ENCODE data around the gene SYCP3.

The SYCP3 gene

DNA sequence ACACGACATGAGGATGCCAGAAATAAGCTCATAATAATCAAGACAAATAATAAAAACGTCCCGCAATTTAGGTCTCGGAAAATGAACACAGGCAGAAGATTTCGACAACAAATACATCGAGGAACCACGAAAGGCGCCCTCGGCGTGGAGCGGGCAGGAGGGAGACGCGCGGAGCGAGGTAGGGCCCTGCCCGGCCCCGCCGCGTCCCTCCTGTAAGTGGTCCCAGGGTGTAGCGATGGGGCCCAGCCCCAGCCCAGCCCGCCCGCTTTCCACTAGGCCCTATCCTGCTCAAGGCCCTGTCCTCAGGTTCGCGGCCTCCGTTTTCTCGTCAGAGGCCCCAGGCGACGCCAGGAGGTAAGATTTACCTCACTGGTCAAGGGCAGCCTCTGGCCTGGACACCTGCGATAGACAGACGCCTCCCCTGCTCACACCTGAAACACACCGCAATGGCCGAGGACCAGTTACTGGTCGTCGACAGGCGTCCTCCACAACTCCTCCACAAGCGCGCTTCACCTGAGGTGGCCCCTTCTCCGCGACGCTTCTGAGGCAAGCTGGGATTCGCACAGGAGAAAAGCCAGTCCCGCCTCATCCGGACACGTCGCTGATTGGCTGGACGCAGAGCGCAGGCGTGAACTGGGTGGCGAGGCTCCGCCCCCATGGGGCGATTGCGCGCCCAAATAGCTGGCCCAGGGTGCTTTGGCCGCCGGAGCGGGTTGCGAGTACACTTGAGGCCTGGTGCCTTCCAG is at the start of gene SYCP3:
TSS of gene SYCP3 (minus strand) at position 543 of the 746 bp plus-strand sequence. CDS start 1,527 bp downstream, outside the sequence.
- DNase-seq, result no peak

DNA sequence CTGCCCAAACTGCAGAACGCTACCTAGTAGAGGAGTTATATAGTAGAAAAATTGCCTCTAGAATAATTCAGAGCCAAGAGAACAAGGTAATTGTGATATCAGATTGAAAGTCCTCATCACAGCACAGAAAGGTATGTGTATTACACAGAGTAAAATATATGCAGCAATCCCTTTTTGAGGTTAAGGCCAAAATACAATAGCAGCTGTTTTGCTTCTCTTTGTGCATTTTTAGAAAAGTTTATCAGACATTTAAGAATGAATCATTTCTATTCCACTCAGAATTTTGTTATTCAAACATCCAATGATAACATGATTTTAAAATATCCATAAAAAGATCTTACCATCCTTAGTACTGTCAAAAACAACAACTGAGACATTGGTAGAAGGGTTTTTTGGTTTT is 46.4 kb upstream of the SYCP3 start:
- DNase-seq, result no peak

- no peak for DNase-seq
These were observed 45.1 kb upstream of the SYCP3 start for GRCh38 chr12:101784376-101784775.

- no peak for DNase-seq
These were observed 44.6 kb upstream of the SYCP3 start for GRCh38 chr12:101783838-101784237.

DNA sequence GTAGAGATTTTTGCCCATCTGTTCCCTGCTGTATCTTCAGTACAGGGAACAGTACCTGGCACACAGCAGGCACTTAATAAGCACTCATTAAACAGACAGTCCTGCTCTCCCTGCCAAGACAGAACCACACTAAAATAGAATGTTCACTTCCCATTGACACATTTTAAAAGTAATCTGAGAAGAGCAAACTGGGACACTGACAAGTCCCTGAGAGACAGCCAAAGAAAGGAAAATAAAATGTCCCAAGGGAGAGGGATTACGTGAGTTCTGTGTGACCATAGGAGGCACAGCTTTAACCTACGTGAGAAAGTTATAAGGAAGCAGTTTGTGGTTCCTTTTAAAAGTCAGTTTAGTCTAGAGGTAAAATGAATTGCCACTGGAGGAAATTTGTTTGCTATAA is 43.9 kb upstream of the SYCP3 start:
- no peak for DNase-seq

DNA sequence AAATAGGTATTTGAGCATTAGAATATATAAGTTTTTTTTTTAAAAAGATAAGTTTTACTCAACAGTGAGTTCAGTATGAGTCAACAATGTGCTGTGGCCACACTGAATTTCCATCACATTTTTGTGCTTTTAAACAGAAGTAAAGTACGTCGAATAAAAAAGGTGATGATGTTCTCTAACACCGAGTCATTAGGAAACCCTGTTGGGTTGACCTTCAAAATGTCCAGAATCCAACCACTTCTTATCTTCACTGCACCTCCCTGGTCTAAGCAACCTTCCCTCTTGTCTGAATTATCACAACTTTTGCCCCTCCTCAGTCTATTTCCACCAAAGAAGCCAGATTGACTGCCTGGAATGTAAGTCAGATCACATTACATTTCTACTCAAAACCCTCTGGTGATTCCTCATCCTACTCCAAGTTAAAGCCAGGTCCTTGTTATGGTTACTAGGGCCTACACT is 43.0 kb upstream of the SYCP3 start:
- DNase-seq, result no peak

DNA sequence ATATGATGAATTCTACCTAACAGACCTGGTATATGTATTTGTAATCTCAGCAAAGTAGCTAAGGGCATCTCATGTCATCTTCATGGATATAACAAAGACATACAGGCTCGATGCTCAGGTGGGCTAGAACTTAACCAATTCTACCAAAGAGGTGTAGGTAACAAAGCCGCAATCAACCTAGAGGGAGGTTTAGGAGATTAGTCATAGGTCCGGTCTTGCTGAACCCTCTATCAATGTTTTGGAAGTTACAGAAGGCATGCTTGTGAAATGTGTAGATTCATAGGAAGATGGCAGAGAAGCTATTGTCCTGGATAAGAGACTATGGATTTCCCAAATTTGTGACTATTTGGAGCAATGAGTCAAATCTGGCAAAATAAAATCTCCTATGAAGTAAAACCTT is 42.6 kb upstream of the SYCP3 start:
- no peak for DNase-seq

DNA sequence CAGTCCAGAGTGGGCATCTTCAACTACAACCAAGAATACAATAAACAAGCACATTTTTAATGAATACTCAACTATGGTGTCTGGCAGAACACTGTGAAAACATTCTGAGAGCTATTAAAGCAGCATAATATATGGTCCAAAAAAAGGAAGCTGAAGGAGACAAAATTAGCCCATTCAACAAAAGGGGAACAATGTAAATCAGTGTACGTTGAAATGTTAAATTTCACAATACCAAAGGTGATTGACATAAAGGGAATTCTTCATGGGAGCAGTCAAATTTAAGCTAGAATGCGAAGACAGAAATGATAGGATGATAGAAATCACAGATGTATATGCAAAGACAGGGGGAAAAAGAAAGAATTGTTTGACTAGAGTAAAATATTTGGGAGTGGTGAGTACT is 41.3 kb upstream of the SYCP3 start:
- DNase-seq, result no peak

- DNase-seq, result no peak
These were observed 40.4 kb upstream of the SYCP3 start for GRCh38 chr12:101779626-101780025.

GRCh38 chr12:101779200-101779599 is 39.9 kb upstream of the SYCP3 start:
- no peak for DNase-seq

DNA sequence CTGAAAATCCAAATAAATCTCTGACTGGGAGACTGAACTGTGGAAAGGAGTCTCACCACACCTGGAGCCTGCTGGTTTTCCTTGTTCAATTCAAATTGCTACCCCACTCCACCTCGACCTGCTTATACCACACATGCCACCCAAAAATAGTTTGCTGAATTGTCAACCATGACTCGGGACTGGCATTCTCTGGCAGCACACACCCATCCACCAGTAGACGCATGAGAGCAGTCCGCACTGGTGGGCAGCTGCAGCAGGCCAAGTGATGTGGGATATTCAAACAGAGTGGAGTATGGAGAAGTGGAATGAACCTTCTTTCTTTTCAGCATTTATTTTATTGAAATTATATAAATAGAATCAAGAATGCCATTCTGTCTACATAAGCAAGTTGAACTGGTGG is 38.7 kb upstream of the SYCP3 start:
- no peak for DNase-seq

DNA sequence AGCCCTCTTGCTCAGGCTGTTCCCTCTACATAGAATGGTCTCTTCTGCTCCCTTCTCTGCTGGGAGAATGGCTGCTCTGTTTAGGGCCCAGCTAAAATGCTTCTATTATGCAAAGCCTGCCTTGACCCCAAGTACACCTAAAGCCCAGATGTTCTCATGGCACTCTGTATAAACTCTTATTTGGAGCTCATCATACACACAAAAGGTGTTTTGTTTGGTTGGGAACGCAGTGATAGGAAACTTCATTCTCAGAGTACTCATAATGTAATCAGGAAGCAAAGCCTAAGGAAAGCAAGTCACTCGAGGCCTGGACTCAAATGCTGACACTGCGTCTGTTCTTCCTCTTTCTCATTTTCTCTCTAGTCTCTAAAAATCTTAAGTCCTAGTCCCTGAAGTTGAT is 38.2 kb upstream of the SYCP3 start:
- no peak for DNase-seq

GRCh38 chr12:101775816-101776215 is 36.6 kb upstream of the SYCP3 start:
- DNase-seq, result no peak

- peak; percentile 37 for DNase-seq
These were observed 34.4 kb upstream of the SYCP3 start for GRCh38 chr12:101773650-101774162.

GRCh38 chr12:101772012-101772775 is 32.9 kb upstream of the SYCP3 start:
- DNase-seq, result no peak

- no peak for DNase-seq
These were observed 30.6 kb upstream of the SYCP3 start for GRCh38 chr12:101769865-101770264.

DNA sequence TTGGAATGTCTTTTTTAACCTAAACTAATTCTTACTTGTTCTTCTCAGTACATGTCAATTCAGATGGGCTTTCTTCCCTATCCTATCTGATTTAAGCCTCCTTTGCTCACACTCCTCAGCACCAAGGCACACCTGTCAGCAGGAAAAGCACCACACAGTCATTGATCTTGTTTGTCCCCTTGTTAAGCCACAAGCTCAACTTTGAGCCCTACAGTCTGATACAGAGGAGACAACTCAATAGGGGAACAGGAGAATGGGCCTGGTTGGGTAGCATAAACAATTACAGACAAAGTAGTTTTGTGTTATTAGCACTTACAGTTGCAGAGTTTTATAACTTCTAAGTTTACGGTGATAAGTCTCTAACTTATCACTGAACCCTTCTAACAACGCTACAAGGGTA is 29.5 kb upstream of the SYCP3 start:
- no peak for DNase-seq

- DNase-seq, result no peak
These were observed 28.3 kb upstream of the SYCP3 start for GRCh38 chr12:101767537-101767936.

- no peak for DNase-seq
These were observed 25.0 kb upstream of the SYCP3 start for GRCh38 chr12:101764051-101764792.

GRCh38 chr12:101763246-101763931 is 24.1 kb upstream of the SYCP3 start:
- no peak for DNase-seq

- no peak for DNase-seq
These were observed 22.5 kb upstream of the SYCP3 start for GRCh38 chr12:101761781-101762180.

GRCh38 chr12:101761350-101761749 is 22.1 kb upstream of the SYCP3 start:
- no peak for DNase-seq

All from NCI-H1436 (cell line).